GM20431 (cell line): ENCODE data around the gene HEMK1.

Experiments used
- in situ Hi-C: fragments of 300-500 bp; cut with MseI, MboI; formaldehyde crosslinking; loops from one replicate; pipeline ENCODE4 v1.15.0; 2020; ENCODE audit warnings: low sequenced_read_pairs; ENCODE audit not compliant: unreplicated experiment

The HEMK1 gene

GRCh38 chr3:50571486-50571885, 2.2 kb downstream of the HEMK1 start:
- in situ Hi-C loops: no loop called here

GRCh38 chr3:50572158-50572557, 2.8 kb downstream of the HEMK1 start:
- in situ Hi-C loops: no loop called here

GRCh38 chr3:50572801-50573371, 3.6 kb downstream of the HEMK1 start:
- in situ Hi-C loops: no loop called here

- in situ Hi-C loops: no loop called here
Measured at GRCh38 chr3:50573566-50574443, 4.5 kb downstream of the HEMK1 start.

- in situ Hi-C loops: no loop called here
Measured at GRCh38 chr3:50574444-50574831, 5.1 kb downstream of the HEMK1 start.

GRCh38 chr3:50575372-50575771, 6.0 kb downstream of the HEMK1 start:
- in situ Hi-C loops: no loop called here

GRCh38 chr3:50577348-50577747, 8.0 kb downstream of the HEMK1 start:
- in situ Hi-C loops: no loop called here

- in situ Hi-C loops: no loop called here
Measured at GRCh38 chr3:50580683-50581458, 11.5 kb downstream of the HEMK1 start.

- in situ Hi-C loops: no loop called here
Measured at GRCh38 chr3:50581459-50581842, 12.1 kb downstream of the HEMK1 start.

GRCh38 chr3:50582083-50582482, 12.8 kb downstream of the HEMK1 start:
- in situ Hi-C loops: no loop called here

- in situ Hi-C loops: no loop called here
Measured at GRCh38 chr3:50583897-50584296, 14.6 kb downstream of the HEMK1 start.

- in situ Hi-C loops: no loop called here
Measured at GRCh38 chr3:50584391-50584790, 15.1 kb downstream of the HEMK1 start.

GRCh38 chr3:50585919-50586762, 16.8 kb downstream of the HEMK1 start:
- in situ Hi-C loops: no loop called here

- in situ Hi-C loops: no loop called here
Measured at GRCh38 chr3:50586763-50587070, 17.4 kb downstream of the HEMK1 start.

- in situ Hi-C loops: no loop called here
Measured at GRCh38 chr3:50587373-50587772, 18.1 kb downstream of the HEMK1 start.

- in situ Hi-C loops: no loop called here
Measured at GRCh38 chr3:50587806-50588758, 18.8 kb downstream of the HEMK1 start.

GRCh38 chr3:50588759-50589433, 19.6 kb downstream of the HEMK1 start:
- in situ Hi-C loops: no loop called here

GRCh38 chr3:50591196-50591741, 21.9 kb downstream of the HEMK1 start:
- in situ Hi-C loops: no loop called here
